ENCODE measurements around the gene KLHDC8B.

Gene KLHDC8B

DNA sequence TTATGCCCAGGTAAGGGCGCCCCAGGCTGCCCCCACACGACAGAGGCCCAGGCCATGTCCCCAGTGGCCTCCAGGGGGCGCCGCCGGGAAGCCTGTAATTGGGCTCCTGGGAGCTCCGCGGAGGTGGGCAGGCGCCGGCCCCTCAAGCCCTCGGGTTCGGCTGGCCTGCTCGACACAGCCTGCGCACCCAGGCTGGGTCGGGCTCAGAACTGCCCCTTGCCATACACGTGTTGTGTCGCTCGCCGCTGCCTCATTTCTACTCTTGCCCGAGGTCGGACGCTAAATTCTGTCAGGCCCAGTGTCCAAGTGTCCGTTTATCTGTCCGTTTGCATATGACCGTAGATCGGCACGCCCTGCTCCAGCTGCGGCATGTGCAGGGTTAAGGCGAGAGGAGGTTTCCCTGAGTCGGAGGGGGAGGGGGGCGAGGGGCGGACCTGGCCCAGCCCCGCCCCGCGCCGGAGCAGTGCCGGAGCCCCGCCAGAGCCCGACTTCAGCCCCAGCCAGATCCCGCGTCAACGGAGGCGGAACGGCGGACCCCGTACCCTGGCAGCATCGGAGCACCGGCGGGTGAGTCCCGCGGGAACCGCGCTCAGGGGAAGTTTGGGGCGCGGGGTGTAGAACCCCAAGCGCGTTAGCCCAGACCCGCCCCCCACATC lies at the start of gene KLHDC8B:
TSS of gene KLHDC8B (plus strand) at position 480 of the 656 bp plus-strand sequence. CDS start 1,172 bp downstream, outside the sequence.
- DNase-seq = peak; percentile 77

DNA sequence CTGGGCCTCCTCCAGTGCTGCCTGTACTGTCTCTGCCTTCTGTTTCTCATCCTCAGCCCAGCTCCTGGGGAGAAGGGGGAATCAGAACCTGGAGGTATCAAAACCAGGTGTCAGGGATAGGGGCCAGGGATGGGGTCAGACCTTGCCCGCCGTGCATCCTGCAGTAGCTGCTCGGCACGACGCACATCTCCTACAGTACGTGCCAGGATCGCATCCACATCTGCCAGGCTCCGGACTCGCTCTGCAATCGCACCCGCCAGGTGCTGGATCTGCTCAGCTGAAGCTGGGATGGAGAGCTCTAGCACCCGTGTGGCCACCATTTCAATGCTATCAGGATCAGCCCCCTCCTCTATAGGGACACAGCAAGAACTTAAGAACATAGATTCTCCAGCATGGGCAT lies 49.4 kb upstream of the KLHDC8B start:
- DNase-seq = no peak

DNA sequence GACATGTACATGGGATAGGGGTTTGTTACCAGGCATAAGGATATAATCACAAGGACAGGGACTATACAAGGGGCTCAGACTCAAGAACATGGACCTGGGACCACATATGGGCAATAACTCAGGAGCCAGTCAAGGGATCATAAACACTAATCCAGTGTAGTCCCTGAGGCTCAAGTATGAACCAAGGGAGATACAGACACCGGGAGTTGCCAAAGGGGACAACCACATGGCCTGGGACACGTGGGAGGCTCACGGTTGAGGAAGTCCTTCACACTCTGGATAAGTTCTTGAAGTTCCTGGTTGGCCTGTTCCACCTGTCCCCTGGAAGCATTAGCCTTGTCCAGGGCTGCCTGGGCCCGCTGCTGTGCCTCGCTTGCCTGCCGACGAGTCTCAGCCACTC lies 48.9 kb upstream of the KLHDC8B start:
- DNase-seq = no peak

DNA sequence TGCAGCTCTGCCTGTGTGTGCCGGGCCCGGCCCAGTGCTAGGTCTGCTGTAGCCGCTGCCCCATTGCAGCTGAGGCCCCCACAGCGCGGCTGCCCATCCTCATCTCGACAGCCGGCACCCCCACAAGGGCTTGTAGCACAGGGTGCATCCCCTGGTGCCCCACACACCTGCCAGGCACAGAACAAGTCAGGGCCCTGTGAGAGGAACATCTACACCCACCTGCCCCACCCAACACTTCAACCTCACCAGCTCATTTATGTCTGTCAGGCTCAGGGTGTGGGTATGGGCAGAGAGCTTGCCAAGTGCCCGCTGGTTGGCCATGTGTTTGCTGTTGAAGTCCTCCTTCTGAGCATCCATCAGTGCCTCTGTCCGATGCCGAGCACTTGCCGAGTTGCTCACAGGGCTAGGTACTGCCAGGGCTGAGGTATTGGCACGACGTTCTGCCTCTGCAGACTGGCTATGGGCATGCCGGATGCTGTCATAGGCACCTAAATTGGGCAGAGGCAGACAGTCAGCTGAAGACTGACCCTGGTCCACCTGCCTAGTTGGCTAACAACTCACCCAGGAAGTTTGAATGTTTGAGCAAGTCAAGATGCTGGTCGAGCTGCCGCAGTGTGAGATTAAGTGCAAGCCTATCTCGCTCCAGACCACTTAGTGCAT lies 48.4 kb upstream of the KLHDC8B start:
- DNase-seq = no peak

DNA sequence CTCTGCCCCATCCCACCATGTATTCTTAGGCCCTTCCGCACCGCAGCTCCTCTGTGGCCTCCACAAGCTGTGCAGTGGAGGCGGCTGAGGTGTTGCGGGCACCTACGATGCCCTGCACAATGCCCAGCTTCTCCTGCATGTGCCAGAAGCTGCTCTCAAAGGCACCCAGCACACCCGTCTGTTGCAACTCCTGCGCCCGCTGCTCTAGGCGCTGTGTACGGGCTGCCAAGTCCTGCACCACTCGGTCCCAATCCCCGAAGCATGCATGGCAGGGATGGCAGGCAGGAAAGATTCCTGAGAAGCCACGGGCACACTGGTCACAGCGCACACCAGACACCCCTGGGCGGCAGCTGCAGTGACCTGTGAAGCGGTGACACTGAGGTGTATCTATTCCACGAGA lies 47.7 kb upstream of the KLHDC8B start:
- no peak for DNase-seq

DNA sequence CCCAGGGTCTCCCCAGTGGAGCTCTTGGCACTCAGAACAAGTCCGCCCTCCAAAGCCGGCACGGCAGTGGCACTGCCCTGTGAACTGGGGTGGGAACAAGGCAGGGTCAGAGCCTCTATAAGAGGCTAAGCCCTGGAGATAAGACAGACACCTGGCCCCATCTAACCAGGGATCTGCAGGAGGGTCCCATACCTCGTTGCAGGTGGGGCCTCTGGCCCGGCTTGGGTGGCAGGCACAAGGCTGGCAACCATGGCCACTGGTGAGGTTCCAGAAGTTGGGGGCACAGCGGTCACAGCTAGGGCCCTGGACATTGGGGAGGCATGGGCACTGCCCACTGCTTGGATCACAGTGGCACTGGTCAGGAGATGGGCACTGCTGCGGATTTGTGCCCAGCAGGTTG lies 47.2 kb upstream of the KLHDC8B start:
- no peak for DNase-seq

DNA sequence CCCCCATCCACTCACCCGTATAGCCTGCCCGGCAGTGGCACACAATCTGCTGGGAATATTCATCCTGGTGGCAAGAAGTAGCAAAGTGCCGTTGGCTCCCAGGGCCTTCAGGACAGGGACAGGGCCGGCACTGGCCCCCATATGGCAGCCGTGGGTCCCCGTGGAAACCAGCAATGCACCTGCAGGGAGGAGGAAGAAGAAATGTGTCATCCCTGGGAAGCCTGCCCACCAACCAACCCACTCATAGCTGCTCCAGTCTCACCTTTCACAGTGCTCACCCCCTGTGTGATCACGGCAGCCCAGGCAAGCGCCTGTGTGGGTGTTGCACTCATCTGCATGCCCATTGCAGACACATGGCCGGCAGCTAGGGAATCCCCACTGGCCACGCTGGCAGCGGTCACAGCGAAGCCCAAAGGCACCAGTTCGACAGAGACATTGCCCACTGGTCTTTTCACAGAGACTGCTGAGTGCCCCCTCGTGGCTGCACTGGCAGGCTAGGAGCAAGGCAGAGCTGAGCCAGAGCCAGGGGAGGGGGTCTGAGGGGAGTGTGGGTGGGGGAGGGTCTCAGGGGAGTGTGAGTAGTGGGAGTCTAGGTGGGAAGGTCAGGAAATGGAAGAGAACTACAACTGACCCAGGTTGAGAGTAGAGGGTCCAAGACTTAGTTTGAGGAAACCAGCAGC lies 46.3 kb upstream of the KLHDC8B start:
- no peak for DNase-seq

DNA sequence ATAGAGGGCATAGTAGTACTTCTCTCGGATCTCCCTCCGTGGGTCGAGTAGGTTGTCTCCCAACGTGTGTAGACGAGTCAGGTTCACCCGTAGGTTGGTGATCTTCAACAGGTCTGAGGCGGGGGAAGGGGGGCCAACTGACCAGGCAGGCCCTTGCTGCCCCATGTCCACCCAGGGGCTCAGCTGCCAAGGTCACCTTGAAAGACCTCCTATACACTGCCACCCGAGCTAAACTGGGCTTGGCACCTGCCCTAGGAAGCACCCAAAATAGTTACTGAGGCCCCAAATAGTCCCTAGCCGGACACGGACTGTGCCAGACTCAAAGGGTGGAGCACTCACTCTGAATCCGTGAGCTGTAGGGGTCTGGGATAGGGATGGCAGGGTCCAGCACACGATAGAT lies 40.4 kb upstream of the KLHDC8B start:
- no peak for DNase-seq

DNA sequence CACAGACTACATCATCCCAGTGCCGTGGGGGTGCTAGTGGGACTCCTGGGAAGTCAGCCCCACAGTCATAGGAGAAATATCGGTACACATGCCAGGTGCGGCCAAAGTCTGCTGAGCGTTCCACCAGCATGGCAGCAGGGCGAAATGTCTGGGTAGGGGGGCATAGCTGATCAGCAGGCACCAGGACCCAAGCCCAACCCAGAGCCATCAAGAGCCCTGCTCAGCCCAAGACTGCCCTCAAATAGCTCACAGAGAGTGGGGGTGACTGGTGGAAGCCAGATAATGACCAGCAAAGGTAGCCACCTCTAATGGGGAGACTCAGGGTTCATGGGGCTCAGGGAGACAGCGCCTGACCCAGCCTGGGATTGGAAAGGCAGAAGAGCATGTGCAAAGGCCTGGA lies 39.8 kb upstream of the KLHDC8B start:
- no peak for DNase-seq

DNA sequence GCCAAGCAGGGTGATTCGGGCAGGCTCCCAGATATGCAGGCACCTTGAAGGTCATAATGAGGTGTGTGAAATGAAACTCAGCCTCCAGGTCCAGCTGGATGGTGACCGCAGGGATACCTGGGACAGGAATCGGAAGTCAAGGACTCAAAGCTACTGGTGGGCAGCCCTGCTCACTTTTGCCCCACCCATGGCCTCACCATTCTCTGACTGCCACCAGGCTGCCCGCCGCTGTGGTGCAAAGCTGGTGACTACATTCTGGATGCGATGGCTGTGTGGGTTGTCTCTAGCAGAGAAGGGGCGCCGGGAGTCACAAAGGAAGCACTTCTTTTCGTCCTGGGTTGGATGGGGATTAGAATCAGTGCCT lies 39.3 kb upstream of the KLHDC8B start:
- DNase-seq = no peak

DNA sequence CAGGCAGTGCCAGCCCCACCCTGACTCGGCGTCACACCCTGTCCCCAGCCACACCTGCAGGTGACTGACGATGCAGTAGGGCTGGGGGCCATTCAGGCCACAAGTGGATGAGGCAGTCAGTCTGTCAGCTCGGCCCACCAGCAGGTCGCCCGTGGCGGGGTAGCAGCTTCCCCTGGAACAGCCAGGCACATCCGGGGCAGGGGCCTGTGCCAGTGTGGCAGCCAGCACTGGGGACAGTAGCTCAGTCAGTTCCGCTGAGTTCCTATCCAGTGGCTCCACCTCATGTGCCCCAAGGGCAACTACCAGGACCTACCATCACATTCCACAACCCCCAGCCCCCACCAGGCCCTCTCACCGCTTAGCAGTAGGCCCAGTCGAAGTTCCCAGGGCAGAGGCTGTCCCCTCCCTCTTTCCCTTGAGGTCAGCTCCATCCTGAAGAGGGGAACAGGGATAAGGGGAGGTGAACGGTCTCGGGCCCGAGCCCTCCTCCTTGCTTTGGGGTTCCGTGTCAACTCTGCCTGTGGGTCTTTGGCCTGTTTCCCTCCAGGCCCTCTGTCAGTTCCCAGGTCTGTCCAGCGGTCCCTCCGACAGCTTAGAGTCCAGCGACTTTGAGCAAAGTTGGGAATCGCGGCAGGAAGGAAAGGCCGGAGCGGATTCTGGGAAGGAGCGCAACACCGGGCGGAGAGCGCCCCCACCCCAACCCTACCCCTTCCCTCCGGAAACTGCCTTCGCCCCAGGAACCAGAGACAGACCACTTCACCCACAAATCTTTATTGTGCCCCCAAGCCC lies 38.8 kb upstream of the KLHDC8B start, which contains the start of gene LAMB2:
TSS of gene LAMB2 (minus strand) at position 614 of the 789 bp plus-strand sequence. CDS start at position 431, 183 bp downstream.
- DNase-seq = peak; percentile 44

DNA sequence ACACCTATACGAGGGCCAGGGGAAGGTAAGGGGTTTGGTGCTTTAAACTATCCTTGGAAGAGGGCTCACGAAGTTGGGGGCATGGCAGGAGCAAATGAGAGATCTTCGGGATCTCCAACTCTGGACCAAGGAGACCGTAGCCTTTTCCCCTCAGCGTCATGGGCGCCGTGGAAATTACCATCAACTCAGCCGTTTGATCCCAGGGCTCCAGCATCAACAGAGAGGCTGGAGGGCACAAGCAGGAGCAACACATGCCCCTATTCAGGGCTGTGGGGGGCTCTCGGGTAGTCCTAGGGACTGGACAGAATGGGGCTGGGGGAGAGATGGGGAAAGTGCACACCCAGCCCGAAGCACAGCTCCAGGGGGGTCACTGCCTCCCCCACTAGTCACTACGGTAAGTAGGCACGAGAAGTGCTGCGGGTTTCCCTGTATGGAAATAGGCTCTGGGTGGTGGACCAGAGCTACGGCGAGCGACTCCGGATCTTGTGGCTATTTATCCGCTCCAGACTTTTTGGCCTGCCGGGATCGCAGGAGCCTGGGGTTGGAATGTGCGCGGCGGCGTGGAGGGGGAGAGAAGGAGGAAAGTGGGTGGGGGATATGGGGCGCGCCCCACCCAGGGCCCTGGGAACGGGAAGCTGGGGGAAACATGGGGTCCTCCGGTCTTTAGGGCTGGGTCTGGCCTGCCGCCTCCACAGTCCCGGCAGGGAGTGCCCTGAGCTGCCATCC lies 38.0 kb upstream of the KLHDC8B start:
- DNase-seq = peak; percentile 51

DNA sequence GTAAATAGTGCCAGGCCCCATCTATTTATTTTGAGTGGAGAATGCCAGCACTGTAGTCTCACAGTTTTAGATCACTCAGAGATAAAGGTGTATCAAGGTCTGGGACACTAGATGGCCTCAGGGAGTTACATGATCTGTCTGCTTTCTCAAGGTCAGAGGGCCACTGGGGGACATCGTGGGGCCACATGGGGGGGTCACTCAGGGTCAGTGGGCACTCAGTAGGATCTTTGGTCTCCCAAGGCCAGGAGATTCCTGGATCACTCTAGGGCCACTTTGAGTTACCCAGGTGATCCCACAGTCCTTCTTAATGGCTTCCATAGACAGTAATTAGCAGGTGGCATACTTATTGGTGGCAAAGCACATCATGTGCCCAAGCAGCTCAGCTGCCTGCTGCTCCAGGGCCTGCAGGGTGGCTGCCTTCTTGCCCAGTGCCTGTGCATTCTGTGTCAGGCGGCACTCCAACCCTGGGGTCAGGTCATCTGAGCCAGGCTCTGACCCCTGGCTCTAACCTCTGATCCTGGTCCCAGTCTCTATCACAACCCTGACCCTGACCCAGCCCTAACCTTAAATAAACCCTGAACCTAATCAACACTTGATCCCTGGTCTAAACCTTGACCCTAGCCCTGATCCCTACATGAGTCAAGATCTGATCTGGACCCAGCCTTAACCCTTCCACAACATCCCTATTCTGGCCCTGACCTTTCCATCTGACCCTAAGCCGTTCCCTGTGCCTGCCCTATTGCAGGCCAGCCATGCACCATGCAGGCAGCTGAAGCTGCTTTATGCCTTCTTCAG lies 36.7 kb upstream of the KLHDC8B start:
- no peak for DNase-seq

DNA sequence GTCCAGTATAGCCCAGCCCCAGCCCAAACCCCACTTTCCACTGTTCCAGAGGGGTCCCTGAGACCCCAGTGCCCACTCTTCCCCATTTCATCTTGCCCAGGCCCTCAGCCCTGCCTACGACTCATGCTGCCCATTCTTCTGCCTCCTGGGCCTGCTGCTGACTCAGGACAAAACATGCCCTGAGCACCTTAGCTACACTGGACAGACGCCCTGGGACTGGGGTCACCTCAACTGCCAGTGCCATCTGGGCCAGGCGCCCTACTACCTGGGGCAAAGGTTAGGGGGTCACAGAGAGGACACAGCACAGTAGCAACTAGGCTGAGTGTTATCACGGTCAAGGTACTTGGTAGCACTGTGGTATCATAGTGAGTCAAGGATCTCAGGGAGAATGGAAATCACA lies 35.9 kb upstream of the KLHDC8B start:
- no peak for DNase-seq

DNA sequence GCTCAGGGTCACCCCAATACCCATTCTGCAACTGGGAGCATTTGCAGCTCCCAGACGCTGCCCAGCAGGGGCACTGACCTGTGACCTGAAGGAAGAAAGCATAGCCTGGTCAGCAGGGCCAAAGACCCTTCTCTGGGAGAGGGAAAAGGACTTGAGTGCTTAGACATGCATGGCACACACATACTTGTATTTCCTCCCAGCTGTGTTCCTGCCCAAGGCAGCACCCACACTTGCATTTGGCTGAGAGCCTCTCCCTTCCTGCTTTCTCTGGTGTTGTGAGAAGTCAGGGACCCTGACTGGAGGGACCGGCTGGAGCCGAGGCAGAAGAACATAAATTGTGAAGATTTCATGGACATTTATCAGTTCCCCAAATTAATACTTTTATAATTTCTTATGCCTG lies 31.3 kb upstream of the KLHDC8B start:
- DNase-seq = no peak

DNA sequence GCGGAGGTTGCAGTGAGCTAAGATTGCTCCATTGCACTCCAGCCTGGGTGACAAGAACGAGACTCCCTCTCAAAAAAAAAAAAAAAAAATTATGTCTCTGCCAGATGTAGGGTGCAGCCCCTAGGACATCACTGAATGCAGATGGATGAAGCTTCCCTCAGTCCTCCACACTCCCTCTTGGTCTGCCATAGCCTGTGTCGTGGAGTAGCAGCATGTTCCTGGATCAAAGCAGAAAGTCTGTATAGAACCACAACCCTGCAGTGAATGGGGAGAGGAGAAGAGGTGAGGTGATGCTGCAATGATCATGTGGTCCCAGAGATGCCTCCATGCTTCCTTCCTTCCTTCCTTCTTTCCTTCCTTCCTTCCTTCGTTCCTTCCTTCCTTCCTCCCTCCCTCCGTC lies 23.2 kb upstream of the KLHDC8B start:
- no peak for DNase-seq

DNA sequence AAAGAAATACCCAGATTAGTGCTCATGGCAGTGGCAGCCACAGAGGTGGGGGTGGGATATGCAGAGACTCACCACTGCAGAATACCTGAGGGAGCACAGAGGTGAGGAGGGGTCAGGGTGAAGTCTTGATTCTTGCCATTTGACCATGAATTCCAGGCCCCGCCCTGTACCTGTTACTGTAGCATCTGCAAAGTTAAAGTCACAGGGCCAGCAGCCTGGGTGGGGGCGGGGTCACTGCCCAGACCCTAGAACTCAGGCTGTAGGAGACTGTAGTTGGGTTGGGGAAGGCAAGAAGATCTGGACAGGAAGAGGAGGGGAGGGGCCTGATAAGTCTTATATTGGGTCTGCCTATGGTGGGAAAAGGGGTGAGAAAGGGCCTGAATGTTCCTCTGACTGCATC lies 19.8 kb upstream of the KLHDC8B start:
- DNase-seq = no peak

DNA sequence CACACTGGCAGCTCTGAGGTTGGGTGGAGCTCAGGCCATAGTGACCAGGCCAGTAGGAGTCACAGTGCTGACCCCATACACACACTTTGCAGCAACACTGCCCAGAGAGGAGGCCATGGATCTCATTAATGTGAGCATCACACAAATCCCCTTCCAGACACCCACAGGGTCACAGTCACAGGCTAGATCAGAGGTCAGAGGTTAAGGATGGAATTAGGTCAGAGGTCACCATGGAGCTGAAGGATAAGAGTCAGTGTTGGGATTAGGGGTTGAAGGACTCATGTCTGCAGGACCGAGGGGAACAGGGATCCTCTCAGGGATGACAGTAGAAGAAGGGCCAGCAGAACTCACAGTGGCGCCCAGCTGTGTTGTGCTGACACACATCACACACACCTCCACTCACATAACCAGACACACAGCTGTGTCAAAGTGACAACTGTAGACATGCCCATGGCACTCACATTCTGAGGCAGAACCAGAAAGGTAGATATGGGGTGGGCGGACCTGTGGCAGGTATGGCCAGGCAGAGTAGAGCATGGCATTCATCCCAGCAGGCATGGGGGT lies 18.0 kb upstream of the KLHDC8B start:
- no peak for DNase-seq

DNA sequence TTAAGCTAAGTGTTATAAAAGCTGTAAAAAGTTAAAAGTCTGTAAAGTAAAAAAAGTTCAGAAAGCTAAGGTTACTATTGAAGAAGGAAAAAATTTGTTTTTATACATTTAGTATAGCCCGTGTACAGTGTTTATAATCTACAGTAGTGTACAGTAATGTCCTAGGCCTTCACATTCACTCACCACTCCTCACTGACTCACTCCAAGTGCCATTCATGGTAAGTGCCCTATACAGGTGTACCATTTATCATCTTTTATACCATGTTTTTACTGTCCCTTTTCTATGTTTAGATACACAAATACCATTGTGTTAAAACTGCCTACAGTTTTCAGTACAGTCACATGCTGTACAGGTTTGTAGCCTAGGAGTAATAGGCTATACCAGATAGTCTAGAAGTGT lies 14.1 kb upstream of the KLHDC8B start:
- DNase-seq = no peak

DNA sequence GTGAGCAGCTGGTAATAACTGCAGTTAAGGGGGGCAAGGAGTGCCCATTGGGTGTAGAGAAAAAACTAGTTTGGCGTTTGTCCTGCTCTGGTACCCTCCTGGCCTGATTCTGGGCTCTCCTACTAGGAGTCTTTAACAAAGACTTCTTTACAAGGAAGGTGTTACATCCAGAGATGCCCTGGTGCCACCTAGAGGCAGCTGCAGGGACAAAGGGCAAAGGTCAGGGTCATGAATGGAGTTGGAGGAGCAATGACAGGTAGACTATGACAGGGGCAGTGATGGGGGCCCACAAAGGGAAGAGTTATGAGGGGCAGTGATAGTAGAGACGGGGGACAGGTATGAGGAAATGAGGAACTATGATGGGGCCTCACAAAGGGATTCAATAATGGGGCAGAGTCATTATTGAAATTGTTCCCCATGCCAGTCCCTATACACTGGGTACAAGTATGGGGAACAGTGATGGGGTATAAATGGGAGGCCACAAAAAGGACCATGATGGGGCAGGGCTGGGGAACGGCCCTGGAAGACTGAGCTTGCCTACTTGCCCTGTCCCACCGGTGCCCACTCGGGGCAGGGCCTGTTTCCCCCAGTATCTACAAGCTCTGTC lies 13.2 kb upstream of the KLHDC8B start:
- no peak for DNase-seq

DNA sequence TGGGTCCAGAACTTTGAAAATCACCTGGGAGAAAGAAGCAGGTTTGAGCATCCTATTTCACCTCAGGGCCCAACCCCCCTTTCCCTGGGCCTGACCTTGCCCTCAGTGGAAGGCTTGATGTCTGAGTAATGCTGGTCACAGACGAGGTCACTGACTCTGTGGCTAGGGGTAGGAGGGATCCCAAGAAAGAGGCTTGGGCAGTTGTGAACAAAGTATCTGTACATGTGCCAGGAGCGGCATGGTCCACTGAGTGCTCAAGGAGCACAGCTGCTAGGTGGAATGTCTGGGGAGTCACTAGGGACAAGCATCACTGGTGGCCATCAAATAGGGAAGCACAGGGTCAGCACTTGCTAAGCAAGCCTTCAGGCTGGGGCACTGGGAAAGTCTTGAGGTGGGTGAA lies 12.6 kb upstream of the KLHDC8B start:
- no peak for DNase-seq
